NCI-H526 (cell line): ENCODE data around the gene CDC42BPB.
A peak's percentile ranks its signal among the peaks of the same experiment; 100 is the strongest.
"Not testable (repeated sequence)": the region's sequence is repeated elsewhere in the genome, so short reads cannot be mapped to it uniquely, and the experiment has no call there.

Experiments
- DNase-seq, 2 experiments: peaks; one replicate each; lab custom pipeline; 2025; lab: John Stamatoyannopoulos, UW

Gene CDC42BPB

GRCh38 chr14:102927346-102927877 is 129.9 kb downstream of the CDC42BPB start:
- DNase-seq: no peak

- not testable (repeated sequence) for DNase-seq
Measured at GRCh38 chr14:102926840-102927239, 130.5 kb downstream of the CDC42BPB start.

- no peak for DNase-seq
Measured at GRCh38 chr14:102926104-102926503, 131.2 kb downstream of the CDC42BPB start.

DNA sequence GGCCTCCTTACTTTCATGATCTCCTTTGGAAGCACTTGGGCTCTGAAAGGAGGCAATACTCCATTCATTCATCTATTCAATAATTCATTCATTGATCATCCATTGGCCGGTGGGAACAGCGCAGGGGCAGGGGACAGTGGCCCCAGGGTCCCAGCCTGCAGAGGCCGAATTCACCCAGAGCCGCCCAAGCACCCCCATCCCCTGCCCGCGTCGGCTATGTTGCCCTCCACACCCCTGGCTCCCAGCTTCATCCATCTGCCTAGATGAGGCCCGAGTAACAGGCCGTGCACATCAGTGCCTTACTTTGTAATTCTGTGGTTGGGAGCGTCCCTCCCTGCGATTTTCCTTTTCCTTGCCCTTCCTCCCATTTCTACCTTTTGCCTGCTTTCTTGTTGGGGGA is 131.7 kb downstream of the CDC42BPB start:
- no peak for DNase-seq

DNA sequence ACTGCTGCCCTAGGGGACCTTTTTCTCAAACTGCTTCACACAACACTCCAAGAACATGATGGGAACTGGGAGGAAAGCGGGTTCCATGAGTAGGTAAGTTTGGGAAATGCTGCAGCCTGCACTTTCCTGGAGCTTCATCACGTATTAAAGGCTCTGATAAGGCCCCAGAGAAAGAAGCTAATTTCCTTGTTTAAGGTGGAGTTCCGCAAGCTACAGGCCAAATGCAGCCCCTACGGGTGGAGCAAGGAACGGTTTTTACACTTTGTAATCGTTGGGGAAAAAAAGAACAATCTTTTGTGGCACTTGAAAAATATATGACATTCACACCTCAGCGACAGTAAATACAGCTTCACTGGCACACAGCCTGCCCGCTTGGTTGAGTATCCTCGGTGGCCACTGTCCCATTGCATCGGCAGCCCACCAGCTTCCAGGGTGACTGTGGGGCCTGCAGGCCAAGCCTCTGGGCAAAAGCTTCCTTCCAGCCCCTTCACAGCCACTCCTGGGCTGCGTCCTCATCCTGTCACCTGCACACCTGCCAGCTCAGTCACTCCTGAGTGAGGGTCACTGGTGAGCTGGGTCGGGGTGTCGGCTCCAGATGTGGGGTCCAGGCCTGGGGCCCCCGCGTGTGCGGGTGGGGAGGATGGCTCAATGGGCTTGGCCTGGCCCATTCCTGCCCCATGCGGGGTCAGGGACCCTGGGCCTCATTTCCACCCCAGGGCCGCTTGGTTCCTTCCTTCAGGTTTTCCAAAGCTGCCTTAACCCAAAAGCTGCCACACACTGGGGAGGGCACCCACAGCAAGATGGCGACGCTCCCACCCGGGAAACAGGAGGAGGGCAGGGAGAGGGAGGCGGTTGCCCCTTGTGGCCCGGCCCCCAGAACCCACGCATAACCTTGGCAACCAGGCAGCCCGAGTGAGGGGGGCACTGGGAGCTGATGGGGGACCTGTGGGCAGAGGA is 132.4 kb downstream of the CDC42BPB start:
- no peak for DNase-seq

DNA sequence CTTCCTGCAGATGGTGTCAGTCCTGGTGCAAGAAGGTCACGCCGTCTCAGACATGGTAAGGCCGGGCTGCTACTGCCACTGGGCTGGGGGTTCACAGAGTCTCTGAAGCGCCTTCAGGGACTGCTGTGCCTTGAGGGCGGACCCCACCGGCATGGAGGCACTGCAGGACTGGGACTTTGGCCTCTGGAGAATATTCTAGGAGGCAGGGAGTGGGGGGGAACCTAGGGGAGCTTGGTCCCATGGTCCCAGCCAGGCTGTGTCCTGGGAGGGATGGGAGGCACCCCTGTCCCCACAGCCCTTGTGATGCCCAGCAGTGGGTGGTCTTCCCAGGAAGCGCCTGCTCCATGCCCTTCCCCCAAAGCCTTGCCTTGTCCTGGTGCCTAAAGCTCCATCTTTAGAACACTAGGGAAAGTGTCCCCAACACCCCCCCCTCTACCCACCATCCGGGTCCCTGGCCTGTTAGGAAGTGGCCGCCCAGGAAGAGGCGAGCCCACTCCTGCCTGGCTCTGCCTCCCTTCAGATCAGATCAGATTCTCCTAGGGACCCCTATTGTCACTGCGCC is 133.3 kb downstream of the CDC42BPB start:
- no peak for DNase-seq

DNA sequence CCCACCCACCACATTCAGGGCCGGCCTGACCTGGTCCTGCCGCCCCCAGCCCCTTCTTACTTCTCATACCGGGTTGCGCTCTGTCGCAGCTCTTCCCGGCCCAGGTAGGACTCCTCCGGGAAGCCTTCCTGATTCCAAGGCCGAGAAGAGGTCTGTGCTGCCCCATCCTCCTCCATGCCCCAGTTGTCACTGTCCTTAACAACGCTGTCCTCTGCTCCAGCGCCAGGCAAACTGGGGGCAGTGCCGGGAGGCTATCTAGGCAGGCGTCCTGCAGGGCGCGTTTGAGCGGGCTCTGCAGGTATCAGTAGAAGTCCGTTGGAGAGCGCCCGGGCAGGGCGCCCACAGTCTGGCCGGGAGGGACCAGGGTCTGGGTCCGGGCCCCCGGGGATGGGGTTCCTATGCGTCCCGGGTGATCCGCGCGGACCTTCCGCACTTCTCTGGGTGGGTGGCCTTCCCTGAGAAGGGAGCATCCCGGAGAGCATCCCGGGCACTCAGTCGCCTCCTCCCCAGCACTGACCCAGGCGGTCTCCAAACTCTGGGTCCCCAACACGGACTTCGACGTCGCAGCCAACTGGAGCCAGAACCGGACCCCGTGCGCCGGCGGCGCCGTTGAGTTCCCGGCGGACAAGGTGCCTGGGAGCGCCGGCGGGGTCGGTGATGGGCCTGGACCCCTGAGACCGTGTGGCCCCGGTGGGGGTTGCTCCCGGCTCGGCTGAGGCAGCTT is 134.0 kb downstream of the CDC42BPB start:
- DNase-seq: no peak

DNA sequence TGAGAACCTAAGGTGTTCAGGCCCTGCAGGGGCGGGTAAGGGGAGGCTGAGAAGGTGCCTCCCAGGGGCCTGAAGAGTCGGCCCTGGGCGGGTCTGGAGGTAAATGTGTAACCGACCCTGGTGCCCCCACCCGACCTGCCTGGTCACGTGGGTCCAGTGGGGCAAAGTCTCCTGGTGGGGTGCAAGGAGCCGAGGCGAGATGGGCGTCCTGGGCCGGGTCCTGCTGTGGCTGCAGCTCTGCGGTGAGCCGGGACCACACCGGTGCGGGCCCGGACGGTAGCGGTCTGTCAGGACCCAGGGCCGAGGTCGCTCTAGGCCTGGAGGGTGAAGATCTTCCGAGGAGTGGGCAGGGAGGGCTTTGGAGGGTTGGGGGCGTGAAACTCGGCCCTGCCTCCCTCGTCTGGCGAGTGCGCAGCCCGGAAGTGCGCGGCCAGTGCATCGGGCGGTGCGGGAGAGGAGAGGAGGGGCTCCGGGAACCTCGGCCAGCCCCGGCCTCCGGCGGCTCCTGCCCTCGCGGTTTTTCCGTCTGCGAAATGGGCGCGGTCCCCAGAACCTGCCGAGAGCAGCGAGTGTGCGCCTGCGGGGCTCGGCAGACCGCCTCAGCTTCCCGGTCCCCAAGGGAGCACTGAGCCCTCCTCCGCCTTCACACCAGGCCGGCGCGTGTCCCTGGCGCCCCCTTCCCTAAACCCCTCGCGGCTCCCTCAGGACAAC is 134.7 kb downstream of the CDC42BPB start, which contains the start of gene AMN:
Gene AMN (plus strand): TSS at position 174 of the 711 bp plus-strand sequence. CDS start 26 bp downstream, at position 200.
- peak in 1 of 2 experiments; percentile 29 for DNase-seq

DNA sequence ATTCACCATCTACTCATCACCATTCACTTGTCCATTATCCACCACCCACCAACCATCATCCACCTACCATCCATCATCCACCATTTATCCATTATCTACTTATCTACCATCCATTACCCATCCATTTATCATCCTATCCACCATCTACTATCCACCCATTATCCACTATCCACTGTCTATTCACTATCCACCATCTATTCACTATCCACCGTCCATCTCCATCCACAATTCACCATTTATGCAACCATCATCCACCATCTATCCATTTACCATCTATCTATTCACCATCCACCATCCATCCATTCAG is 136.4 kb downstream of the CDC42BPB start:
- DNase-seq: no peak

- DNase-seq: no peak
Measured at GRCh38 chr14:102920273-102920997, 136.9 kb downstream of the CDC42BPB start.

- no peak for DNase-seq
Measured at GRCh38 chr14:102918438-102918837, 138.9 kb downstream of the CDC42BPB start.

DNA sequence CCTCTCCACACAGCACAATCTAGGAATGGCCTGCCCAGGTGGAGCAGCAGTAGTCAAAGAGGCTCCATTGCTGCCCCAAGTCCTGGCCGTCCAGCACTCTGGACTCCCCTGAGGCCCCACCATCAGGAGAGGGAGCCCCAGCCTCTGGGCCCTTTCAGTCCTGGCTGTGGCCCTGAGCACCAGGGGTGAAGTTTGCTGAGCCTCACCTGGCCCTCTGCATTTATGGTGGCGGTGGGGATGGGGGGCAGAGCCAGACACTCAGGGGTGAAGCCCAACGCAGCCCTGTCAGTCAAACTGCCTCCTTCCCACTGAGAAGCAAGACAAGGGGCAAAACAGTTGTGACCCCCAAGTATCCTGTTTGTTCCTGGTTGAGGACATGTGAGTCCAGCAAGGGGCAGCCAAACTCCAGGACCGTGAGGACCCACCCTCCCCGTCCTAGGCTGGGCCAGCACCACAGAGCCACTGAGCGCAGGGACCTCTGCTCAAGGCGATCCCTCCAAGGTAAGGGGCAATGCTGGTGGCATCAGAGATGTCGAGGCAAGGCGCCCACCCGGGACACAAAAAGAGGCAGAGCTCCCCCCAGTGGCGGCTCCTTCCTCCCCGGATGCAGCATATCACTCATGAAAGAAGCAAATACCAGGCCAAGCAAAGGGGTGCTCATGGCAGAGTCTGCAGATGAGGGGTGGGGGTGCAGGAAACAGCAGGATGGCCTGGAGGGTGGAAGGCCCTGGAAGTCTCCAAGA is 139.7 kb downstream of the CDC42BPB start:
- peak; percentile 13 to 82 for DNase-seq

- DNase-seq: no peak
Measured at GRCh38 chr14:102917056-102917385, 140.3 kb downstream of the CDC42BPB start.

DNA sequence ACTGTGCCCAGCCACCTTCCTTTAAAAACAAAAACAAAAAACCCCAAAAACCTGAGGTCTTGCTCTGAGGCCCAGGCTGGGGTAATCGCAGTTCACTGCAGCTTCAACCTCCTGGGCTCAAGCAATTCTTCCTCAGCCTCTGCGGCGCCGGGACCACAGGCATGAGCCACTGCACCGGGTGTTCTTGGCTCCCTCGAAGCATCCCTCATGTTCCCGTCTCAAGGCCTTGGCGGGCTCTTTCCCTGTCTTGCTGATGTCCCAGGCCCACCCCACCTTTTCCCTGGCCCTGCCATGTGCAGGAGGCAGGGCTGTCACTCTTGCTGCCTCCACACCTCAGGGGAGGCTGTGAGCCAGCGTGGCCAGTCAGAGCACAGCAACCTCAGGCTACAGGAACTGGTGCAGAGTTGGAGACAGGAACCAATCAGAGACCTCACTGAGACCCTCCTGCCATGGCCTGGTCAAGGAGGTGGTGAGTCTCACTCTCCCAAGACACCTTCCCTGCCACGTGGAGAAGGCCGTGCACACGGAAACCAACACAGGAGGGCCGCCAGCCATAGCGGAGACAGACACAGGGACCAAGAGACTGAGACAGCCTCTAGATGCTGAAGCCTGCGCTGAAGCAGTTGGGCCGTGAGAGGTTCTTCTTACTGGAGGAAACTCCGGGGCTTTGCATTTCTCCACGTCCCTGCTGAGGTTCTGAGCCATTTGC is 140.8 kb downstream of the CDC42BPB start:
- DNase-seq: no peak

DNA sequence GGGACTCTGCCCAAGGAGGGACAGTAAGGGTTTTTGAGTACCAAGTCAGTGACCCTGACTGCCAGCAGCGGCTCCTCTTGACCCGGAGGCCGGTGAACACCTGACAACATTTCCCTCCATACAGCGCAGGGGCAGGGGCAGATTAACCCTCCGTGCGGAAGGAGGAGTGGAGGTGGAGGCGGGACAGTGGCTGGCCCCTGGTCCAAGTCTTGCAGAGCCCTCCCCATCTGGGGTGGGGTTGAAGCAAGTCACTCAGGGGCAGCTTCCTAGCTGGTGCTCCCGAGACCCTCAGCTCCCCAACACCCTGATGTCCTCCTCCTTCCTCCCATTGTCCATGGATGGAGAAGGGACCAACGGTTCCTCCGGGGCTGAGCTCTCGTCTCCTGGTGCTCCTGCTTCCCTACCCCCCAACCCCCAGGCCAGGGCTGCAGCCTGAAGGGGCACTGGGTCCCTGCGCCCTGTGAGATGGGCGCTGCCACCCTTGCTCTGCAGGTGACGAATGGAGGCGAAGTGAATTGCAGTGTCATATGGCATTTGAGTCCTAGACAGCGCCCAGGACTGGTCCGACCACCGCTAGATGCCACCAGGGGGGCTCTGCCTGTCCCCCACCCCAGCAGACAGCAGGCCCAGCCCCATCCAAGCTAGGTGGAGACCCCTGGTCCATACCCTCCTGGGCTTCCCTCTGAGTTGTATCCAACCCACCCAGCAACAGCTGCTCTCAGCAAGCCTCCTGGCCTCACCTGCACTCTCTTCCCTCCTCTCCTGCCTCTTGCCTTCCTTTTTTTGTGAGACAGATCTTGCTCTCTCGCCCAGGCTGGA is 141.8 kb downstream of the CDC42BPB start:
- DNase-seq: no peak

GRCh38 chr14:102914474-102915291 is 142.7 kb downstream of the CDC42BPB start:
- no peak for DNase-seq

- no peak for DNase-seq
Measured at GRCh38 chr14:102913341-102914211, 143.8 kb downstream of the CDC42BPB start.
